H1 (cell line): ENCODE data around the gene ARHGAP15. TPM values are rescaled to one million over a fixed set of nuclear protein-coding genes. Genes with fewer than 3 reads are reported as not detected.

Experiments used
- CTCF ChIA-PET: fragments of 300-600 bp; sonication (Branson Sonifier 250); formaldehyde crosslinking; loops from one replicate; lab custom pipeline; 2021; ENCODE audit not compliant: partially characterized antibody; lab: Charles Lee
- POLR2A ChIA-PET: fragments of 300-600 bp; sonication (Branson Sonifier 250); formaldehyde crosslinking; loops from one replicate; lab custom pipeline; 2021; ENCODE audit warnings: inconsistent platforms; ENCODE audit not compliant: partially characterized antibody; lab: Charles Lee
- DNase-seq, 2 experiments: peaks; one replicate each; pipeline versions ENCODE4 v3.0.0 to v3.0.0-alpha.2; 2010 to 2022; ENCODE audit warnings: low spot score in 2 of 2, low read depth in 1 of 2, mixed read lengths in 1 of 2
- FAIRE-seq: peaks from 2 replicates; lab custom pipeline; 2011; peaks lifted over from hg19 to GRCh38; lab: Jason Lieb, UNC
- H2AFZ ChIP-seq: 2 replicates; pipeline ENCODE4 v1.8.1; 2012; ENCODE audit warnings: low read length, inconsistent platforms
- H2AK5ac ChIP-seq: 2 replicates; pipeline ENCODE4 v1.6.1; 2013; ENCODE audit warnings: low read depth, low read length
- H2BK120ac ChIP-seq: replicated peaks from 2 replicates; pipeline ENCODE3; 2013; ENCODE audit warnings: low read depth, low read length, inconsistent platforms
- H2BK12ac ChIP-seq: 2 replicates; pipeline ENCODE4 v1.6.1; 2013; ENCODE audit warnings: low read depth, low read length
- H2BK15ac ChIP-seq: 2 replicates; pipeline ENCODE4 v1.6.1; 2013; ENCODE audit warnings: low read length
- H2BK20ac ChIP-seq: 2 replicates; pipeline ENCODE4 v1.6.1; 2013; ENCODE audit warnings: low read length
- H2BK5ac ChIP-seq: 2 replicates; pipeline ENCODE4 v1.6.1; 2013; ENCODE audit warnings: low read depth, low read length
- H3K14ac ChIP-seq: 2 replicates; pipeline ENCODE4 v1.6.1; 2013; ENCODE audit warnings: inconsistent platforms; ENCODE audit not compliant: insufficient read length
- H3K18ac ChIP-seq: 2 replicates; pipeline ENCODE4 v1.6.1; 2013; ENCODE audit warnings: low read length; ENCODE audit errors: extremely low read depth
- H3K23ac ChIP-seq: 2 replicates; pipeline ENCODE4 v1.6.1; 2013; ENCODE audit warnings: inconsistent platforms; ENCODE audit not compliant: insufficient read length
- H3K23me2 ChIP-seq: 2 replicates; pipeline ENCODE4 v1.6.1; 2013; ENCODE audit warnings: low read depth, low read length
- H3K27ac ChIP-seq: 2 replicates; pipeline ENCODE4 v1.6.1; 2011; ENCODE audit warnings: low read depth, low read length, inconsistent platforms
- H3K27me3 ChIP-seq, 4 experiments: replicated peaks in 1 of 4; 1 replicate in 1 of 4; 2 replicates in 3 of 4; pipeline versions ENCODE4 v1.6.1 to v1.8.1; 2011 to 2013; ENCODE audit warnings: low read length in 3 of 4, mild to moderate bottlenecking in 3 of 4, inconsistent platforms in 2 of 4, mixed read lengths in 2 of 4, moderate library complexity in 1 of 4; ENCODE audit not compliant: control insufficient read depth in 3 of 4, insufficient read depth in 3 of 4; ENCODE audit errors: extremely low read depth in 1 of 4
- H3K36me3 ChIP-seq, 4 experiments: 2 replicates each; pipeline versions ENCODE4 v1.6.1 to v1.8.1; 2011 to 2013; ENCODE audit warnings: mild to moderate bottlenecking in 4 of 4, low read length in 3 of 4, moderate library complexity in 2 of 4, control low read depth in 1 of 4, inconsistent platforms in 1 of 4; ENCODE audit not compliant: insufficient read depth in 4 of 4, control insufficient read depth in 2 of 4
- H3K4ac ChIP-seq: replicated peaks from 2 replicates; pipeline ENCODE3; 2013; ENCODE audit warnings: low read length, low read depth, mixed read lengths, inconsistent platforms; ENCODE audit not compliant: insufficient read length
- H3K4me1 ChIP-seq, 4 experiments: replicated peaks in 1 of 4; 1 replicate in 1 of 4; 2 replicates in 3 of 4; pipeline versions ENCODE4 v1.6.1 to v1.8.1; 2011 to 2013; ENCODE audit warnings: low read length in 3 of 4, inconsistent platforms in 2 of 4, mixed read lengths in 1 of 4; ENCODE audit not compliant: insufficient read depth in 4 of 4, control insufficient read depth in 3 of 4
- H3K4me2 ChIP-seq, 2 experiments: 2 replicates each; pipeline versions ENCODE4 v1.6.1 to v1.8.1; 2011 to 2013; ENCODE audit warnings: low read depth in 2 of 2, low read length in 2 of 2, control low read depth in 1 of 2, inconsistent platforms in 1 of 2, mild to moderate bottlenecking in 1 of 2; ENCODE audit not compliant: insufficient read depth in 1 of 2
- H3K4me3 ChIP-seq, 4 experiments: fragments of 200-600, 300-600 bp in 1 of 4; sonication (generic), shearing (Covaris generic), sonication (Bioruptor Twin) in 1 of 4; 2 replicates each; pipeline versions ENCODE4 v1.5.1 to v1.8.1; 2011 to 2016; ENCODE audit warnings: low read length in 4 of 4, low read depth in 3 of 4, control low read depth in 2 of 4, inconsistent platforms in 2 of 4, mild to moderate bottlenecking in 2 of 4, mixed read lengths in 1 of 4, moderate library complexity in 1 of 4; ENCODE audit not compliant: insufficient read depth in 2 of 4; ENCODE audit errors: extremely low read depth in 1 of 4
- H3K56ac ChIP-seq: replicated peaks from 2 replicates; pipeline ENCODE3; 2013; ENCODE audit warnings: low read depth, mild to moderate bottlenecking, mixed read lengths, low read length, inconsistent platforms; ENCODE audit not compliant: insufficient read length
- H3K79me1 ChIP-seq: 2 replicates; pipeline ENCODE4 v1.6.1; 2013; ENCODE audit warnings: low read depth, low read length, control low read depth
- H3K79me2 ChIP-seq, 2 experiments: 2 replicates each; pipeline versions ENCODE4 v1.6.1 to v1.8.1; 2012 to 2013; ENCODE audit warnings: low read length in 2 of 2, mild to moderate bottlenecking in 2 of 2, inconsistent platforms in 1 of 2; ENCODE audit not compliant: insufficient read depth in 2 of 2, control insufficient read depth in 1 of 2
- H3K9ac ChIP-seq, 4 experiments: replicated peaks in 1 of 4; 1 replicate in 1 of 4; 2 replicates in 3 of 4; pipeline versions ENCODE4 v1.6.1 to v1.8.1; 2011 to 2013; ENCODE audit warnings: low read depth in 3 of 4, low read length in 3 of 4, control low read depth in 2 of 4, mild to moderate bottlenecking in 2 of 4, moderate library complexity in 2 of 4, inconsistent platforms in 1 of 4; ENCODE audit errors: extremely low read depth in 1 of 4
- H3K9me3 ChIP-seq, 2 experiments: 2 replicates each; pipeline versions ENCODE4 v1.6.1 to v1.8.1; 2012 to 2013; ENCODE audit warnings: mild to moderate bottlenecking in 2 of 2, moderate library complexity in 2 of 2, control low read depth in 1 of 2, inconsistent platforms in 1 of 2, low read depth in 1 of 2, low read length in 1 of 2, mixed read lengths in 1 of 2; ENCODE audit not compliant: insufficient read depth in 2 of 2
- H4K20me1 ChIP-seq, 2 experiments: replicated peaks in 1 of 2; 2 replicates each; pipeline versions ENCODE3 to v1.8.1; 2011 to 2013; ENCODE audit warnings: inconsistent platforms in 2 of 2, low read length in 2 of 2, mild to moderate bottlenecking in 1 of 2; ENCODE audit not compliant: insufficient read depth in 2 of 2, control insufficient read depth in 1 of 2
- H4K5ac ChIP-seq: 2 replicates; pipeline ENCODE4 v1.6.1; 2013; ENCODE audit warnings: low read length, low read depth, mixed read lengths, inconsistent platforms; ENCODE audit not compliant: insufficient read length
- H4K8ac ChIP-seq: 2 replicates; pipeline ENCODE4 v1.8.0; 2013; ENCODE audit warnings: mild to moderate bottlenecking, moderate library complexity, low read length, inconsistent platforms; ENCODE audit not compliant: insufficient read depth; ENCODE audit errors: extremely low read depth
- H4K91ac ChIP-seq: replicated peaks from 2 replicates; pipeline ENCODE3; 2013; ENCODE audit warnings: low read length, mixed read lengths, inconsistent platforms; ENCODE audit not compliant: insufficient read length
- GTF2F1 ChIP-seq: IDR thresholded peaks from 2 replicates; pipeline ENCODE4 v1.6.1; 2012; ENCODE audit warnings: low read depth, low read length, improper control_type of control experiment, borderline replicate concordance
- NRF1 ChIP-seq: IDR thresholded peaks from 2 replicates; pipeline ENCODE4 v1.6.1; 2011; ENCODE audit warnings: mild to moderate bottlenecking, low read depth, low read length, improper control_type of control experiment
- TAF1 ChIP-seq: IDR thresholded peaks from 2 replicates; pipeline ENCODE4 v1.6.1; 2011; ENCODE audit warnings: mild to moderate bottlenecking, low read depth, low read length
- WGBS, 2 experiments: shearing (Covaris generic) in 1 of 2; methylation state at CpG; one replicate each; pipeline versions ENCODE4 v1.1.6 to v1.1.7; 2013 to 2015; ENCODE audit warnings: low lambda C conversion rate in 2 of 2, mixed read lengths in 2 of 2, inconsistent platforms in 1 of 2, low coverage in 1 of 2, missing lambda C conversion rate in 1 of 2; ENCODE audit not compliant: insufficient replicate concordance in 2 of 2, insufficient coverage in 1 of 2, insufficient read length in 1 of 2; ENCODE audit errors: extremely low coverage in 1 of 2, missing lambda C conversion rate in 1 of 2; 5-methylcytosine and 5-hydroxymethylcytosine counted together
- polyA plus RNA-seq, 7 experiments: library from polyadenylated mRNA; depleted of rRNA in 3 of 7; stranded (reverse) in 5 of 7; unstranded in 2 of 7; fragments of >200 nt in 5 of 7; fragments of 200-250 nt in 2 of 7; gene quantifications; 1 replicate in 5 of 7; 2 replicates in 1 of 7; 4 replicates in 1 of 7; pipeline versions ENCODE4 v1.2.1 to v1.2.3, GENCODE V29; 2011 to 2013; ENCODE audit warnings: missing spikeins in 2 of 7, mixed read lengths in 2 of 7
- total RNA-seq: library from RNA; stranded (reverse); fragmentation: NEBNext Ultra II Directional; extraction: Animal tissue kit (Norgen Biotek cat#: 25700); gene quantifications from 2 replicates; pipeline ENCODE4 v1.2.1, GENCODE V29; 2021

ARHGAP15 gene
- total and polyA plus RNA-seq, 2 of the 8 experiments (the other 6 are each of a cell fraction or from before 2014, with no cell fraction given): not detected

DNA sequence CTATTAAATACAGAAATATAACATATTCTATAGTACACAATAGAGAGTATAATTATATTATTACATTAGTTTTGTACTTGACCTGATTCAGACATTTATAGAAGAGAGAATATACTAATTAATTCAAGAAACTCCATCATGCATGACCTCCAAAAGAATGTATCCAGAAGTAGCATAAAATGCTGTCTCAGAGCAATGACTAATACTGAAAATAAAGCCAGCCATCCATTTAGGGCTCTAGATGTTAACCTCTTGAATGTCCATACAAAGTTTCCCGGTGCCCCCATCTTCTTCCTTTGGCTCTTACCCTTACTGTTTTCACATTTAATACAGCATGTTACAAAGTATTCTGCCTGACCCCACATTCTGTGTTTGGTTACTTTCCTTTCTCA is 102.0 kb downstream of the ARHGAP15 start:
- 0 out of 2 replicates have a peak overlapping the region, but pooled peaks have one; percentile 7 for H3K18ac ChIP-seq
- no peak overlapping the region for H3K23ac ChIP-seq
- no peak overlapping the region for H2BK120ac ChIP-seq
- no peak overlapping the region for H2BK15ac ChIP-seq
- POLR2A ChIA-PET: no interaction called here
- no peak overlapping the region for H2BK5ac ChIP-seq
- TF ChIP-seq NRF1 (no peak), TAF1 (no peak), GTF2F1 (no peak)
- peaks cover 0 to 16% (median 7%) of the 10 kb centered on the region in 4 experiments; a peak in 5 of 7 replicates for H3K4me1 ChIP-seq
- H3K23me2 ChIP-seq: no peaks in the 10 kb centered on the region
- no peak overlapping the region for H3K27ac ChIP-seq
- H3K27me3 ChIP-seq: no peaks in the 10 kb centered on the region
- H4K5ac ChIP-seq: no peak overlapping the region
- WGBS, 2 experiments: 0% methylated on average over 1 of the region's 1 CpG; no CpG with 5 or more reads in 1 of the 2 experiments
- FAIRE-seq (no peak), DNase-seq (no peak)
- no peak overlapping the region; a peak in 1 of 4 replicates for H3K4me2 ChIP-seq
- no peak overlapping the region for H3K9ac ChIP-seq
- no peak overlapping the region for H4K8ac ChIP-seq
- H2BK12ac ChIP-seq: peak overlapping the region; percentile 56
- H3K56ac ChIP-seq: no peak overlapping the region
- no peaks in the 10 kb centered on the region; a peak in 1 of 4 replicates for H3K9me3 ChIP-seq
- no peaks in the 10 kb centered on the region for H3K36me3 ChIP-seq
- no peaks in the 10 kb centered on the region for H4K20me1 ChIP-seq
- no peak overlapping the region for H2BK20ac ChIP-seq
- no peaks in the 10 kb centered on the region for H3K79me2 ChIP-seq
- CTCF ChIA-PET: interaction anchor here (0.7 to 1.5 kb wide), 4 partner anchors 13 to 33 kb away, joined by 3 to 5 read pairs (median 4); no protein-coding TSS in a partner anchor
- H3K4me3 ChIP-seq: no peak overlapping the region
- no peak overlapping the region for H3K4ac ChIP-seq
- 0 out of 2 replicates have a peak overlapping the region, but pooled peaks have one; percentile 33 for H2AK5ac ChIP-seq
- H4K91ac ChIP-seq: no peak overlapping the region
- H2AFZ ChIP-seq: no peak overlapping the region
- H3K14ac ChIP-seq: no peak overlapping the region
- H3K79me1 ChIP-seq: no peaks in the 10 kb centered on the region
